ENCODE measurements around the gene PIK3R2. TPM values are rescaled to one million over a fixed set of nuclear protein-coding genes. Genes with fewer than 3 reads are reported as not detected.
"Not testable (repeated sequence)": the region's sequence is repeated elsewhere in the genome, so short reads cannot be mapped to it uniquely, and the experiment has no call there.

Gene PIK3R2
- total RNA-seq, 1 donor: 3.7 TPM

GRCh38 chr19:18156841-18157464 is 4.0 kb downstream of the PIK3R2 start:
- Histone ChIP-seq H3K27me3 (ENCODE audit: insufficient read depth, low read length) (no peaks in the 10 kb centered on the region), H3K9me3 (ENCODE audit: low read depth, low read length) (no peaks in the 10 kb centered on the region), H3K4me3 (ENCODE audit: low read length) (no peak overlapping the region), H3K4me1 (ENCODE audit: insufficient read depth, low read length) (peaks cover 35% of the 10 kb centered on the region)

GRCh38 chr19:18157465-18158063 is 4.6 kb downstream of the PIK3R2 start:
- Histone ChIP-seq H3K4me3 (ENCODE audit: low read length) (no peak overlapping the region), H3K9me3 (ENCODE audit: low read depth, low read length) (no peaks in the 10 kb centered on the region), H3K4me1 (ENCODE audit: insufficient read depth, low read length) (peaks cover 33% of the 10 kb centered on the region), H3K27me3 (ENCODE audit: insufficient read depth, low read length) (no peaks in the 10 kb centered on the region)

- Histone ChIP-seq H3K4me3 (ENCODE audit: low read length) (no peak overlapping the region), H3K9me3 (ENCODE audit: low read depth, low read length) (no peaks in the 10 kb centered on the region), H3K4me1 (ENCODE audit: insufficient read depth, low read length) (peaks cover 32% of the 10 kb centered on the region), H3K27me3 (ENCODE audit: insufficient read depth, low read length) (no peaks in the 10 kb centered on the region)
These were observed 5.5 kb downstream of the PIK3R2 start for GRCh38 chr19:18158467-18158866.

GRCh38 chr19:18159059-18159616 is 6.2 kb downstream of the PIK3R2 start:
- not testable (repeated sequence) for H3K4me3 ChIP-seq (ENCODE audit: low read length); H3K9me3 ChIP-seq (ENCODE audit: low read depth, low read length); H3K27me3 ChIP-seq (ENCODE audit: insufficient read depth, low read length)
- H3K4me1 ChIP-seq (ENCODE audit: insufficient read depth, low read length): peaks cover 25% of the 10 kb centered on the region

- H3K9me3 ChIP-seq (ENCODE audit: low read depth, low read length): no peaks in the 10 kb centered on the region
- H3K4me3 ChIP-seq (ENCODE audit: low read length): no peak overlapping the region
- peaks cover 21% of the 10 kb centered on the region for H3K4me1 ChIP-seq (ENCODE audit: insufficient read depth, low read length)
- H3K27me3 ChIP-seq (ENCODE audit: insufficient read depth, low read length): no peaks in the 10 kb centered on the region
These were observed 6.8 kb downstream of the PIK3R2 start for GRCh38 chr19:18159810-18160209.

GRCh38 chr19:18160493-18160970 is 7.6 kb downstream of the PIK3R2 start:
- H3K4me1 ChIP-seq (ENCODE audit: insufficient read depth, low read length): peaks cover 21% of the 10 kb centered on the region
- H3K4me3 ChIP-seq (ENCODE audit: low read length): no peak overlapping the region
- H3K9me3 ChIP-seq (ENCODE audit: low read depth, low read length): no peaks in the 10 kb centered on the region
- no peaks in the 10 kb centered on the region for H3K27me3 ChIP-seq (ENCODE audit: insufficient read depth, low read length)

GRCh38 chr19:18160971-18161635 is 8.1 kb downstream of the PIK3R2 start:
- Histone ChIP-seq H3K4me1 (ENCODE audit: insufficient read depth, low read length) (peaks cover 21% of the 10 kb centered on the region), H3K4me3 (ENCODE audit: low read length) (no peak overlapping the region), H3K9me3 (ENCODE audit: low read depth, low read length) (no peaks in the 10 kb centered on the region), H3K27me3 (ENCODE audit: insufficient read depth, low read length) (no peaks in the 10 kb centered on the region)

- Histone ChIP-seq H3K27me3 (ENCODE audit: insufficient read depth, low read length) (no peaks in the 10 kb centered on the region), H3K4me3 (ENCODE audit: low read length) (no peak overlapping the region), H3K4me1 (ENCODE audit: insufficient read depth, low read length) (peaks cover 21% of the 10 kb centered on the region), H3K9me3 (ENCODE audit: low read depth, low read length) (no peaks in the 10 kb centered on the region)
These were observed 8.7 kb downstream of the PIK3R2 start for GRCh38 chr19:18161636-18162002.

- no peaks in the 10 kb centered on the region for H3K27me3 ChIP-seq (ENCODE audit: insufficient read depth, low read length)
These were observed 11.1 kb downstream of the PIK3R2 start for GRCh38 chr19:18164072-18164471.

GRCh38 chr19:18165794-18166544 is 13.0 kb downstream of the PIK3R2 start:
- H3K4me1 ChIP-seq (ENCODE audit: insufficient read depth, low read length): peaks cover 37% of the 10 kb centered on the region

More at GRCh38 chr19:18164072-18164471, 11.1 kb downstream of the PIK3R2 start:
- Histone ChIP-seq H3K4me1 (ENCODE audit: insufficient read depth, low read length) (peaks cover 28% of the 10 kb centered on the region), H3K9me3 (ENCODE audit: low read depth, low read length) (no peaks in the 10 kb centered on the region), H3K4me3 (ENCODE audit: low read length) (no peak overlapping the region)

GRCh38 chr19:18167011-18167410 is 14.0 kb downstream of the PIK3R2 start:
- peaks cover 41% of the 10 kb centered on the region for H3K4me1 ChIP-seq (ENCODE audit: insufficient read depth, low read length)
- no peaks in the 10 kb centered on the region for H3K9me3 ChIP-seq (ENCODE audit: low read depth, low read length)
- H3K27me3 ChIP-seq (ENCODE audit: insufficient read depth, low read length): no peaks in the 10 kb centered on the region
- H3K4me3 ChIP-seq (ENCODE audit: low read length): no peak overlapping the region

More at GRCh38 chr19:18165794-18166544, 13.0 kb downstream of the PIK3R2 start:
- no peak overlapping the region for H3K4me3 ChIP-seq (ENCODE audit: low read length)
- no peaks in the 10 kb centered on the region for H3K27me3 ChIP-seq (ENCODE audit: insufficient read depth, low read length)
- H3K9me3 ChIP-seq (ENCODE audit: low read depth, low read length): no peaks in the 10 kb centered on the region

GRCh38 chr19:18167975-18168645 is 15.1 kb downstream of the PIK3R2 start:
- H3K9me3 ChIP-seq (ENCODE audit: low read depth, low read length): no peaks in the 10 kb centered on the region
- H3K27me3 ChIP-seq (ENCODE audit: insufficient read depth, low read length): no peaks in the 10 kb centered on the region
- H3K4me1 ChIP-seq (ENCODE audit: insufficient read depth, low read length): peaks cover 52% of the 10 kb centered on the region
- H3K4me3 ChIP-seq (ENCODE audit: low read length): no peak overlapping the region

GRCh38 chr19:18168673-18169381 is 15.9 kb downstream of the PIK3R2 start:
- H3K4me3 ChIP-seq (ENCODE audit: low read length): no peak overlapping the region
- H3K27me3 ChIP-seq (ENCODE audit: insufficient read depth, low read length): no peaks in the 10 kb centered on the region
- no peaks in the 10 kb centered on the region for H3K9me3 ChIP-seq (ENCODE audit: low read depth, low read length)
- peaks cover 57% of the 10 kb centered on the region for H3K4me1 ChIP-seq (ENCODE audit: insufficient read depth, low read length)

- Histone ChIP-seq H3K4me1 (ENCODE audit: insufficient read depth, low read length) (peaks cover 74% of the 10 kb centered on the region), H3K4me3 (ENCODE audit: low read length) (no peak overlapping the region)
These were observed 17.8 kb downstream of the PIK3R2 start for GRCh38 chr19:18170714-18171255.

More at GRCh38 chr19:18170714-18171255, 17.8 kb downstream of the PIK3R2 start:
- no peaks in the 10 kb centered on the region for H3K27me3 ChIP-seq (ENCODE audit: insufficient read depth, low read length)
- H3K9me3 ChIP-seq (ENCODE audit: low read depth, low read length): no peaks in the 10 kb centered on the region
